Measurements from ENCODE around the gene ZFC3H1.

The ZFC3H1 gene

GRCh38 chr12:71587012-71587411 lies 76.6 kb downstream of the ZFC3H1 start:
- Histone ChIP-seq H3K27ac (no peak overlapping the region), H3K27me3 (no peaks in the 10 kb centered on the region), H3K9me3 (no peaks in the 10 kb centered on the region), H3K4me1 (peaks cover 0 to 10% (median 0%) of the 10 kb centered on the region in 4 donors), H3K4me3 (no peak overlapping the region), H3K36me3 (no peaks in the 10 kb centered on the region)
- TF ChIP-seq, protein P1, sequence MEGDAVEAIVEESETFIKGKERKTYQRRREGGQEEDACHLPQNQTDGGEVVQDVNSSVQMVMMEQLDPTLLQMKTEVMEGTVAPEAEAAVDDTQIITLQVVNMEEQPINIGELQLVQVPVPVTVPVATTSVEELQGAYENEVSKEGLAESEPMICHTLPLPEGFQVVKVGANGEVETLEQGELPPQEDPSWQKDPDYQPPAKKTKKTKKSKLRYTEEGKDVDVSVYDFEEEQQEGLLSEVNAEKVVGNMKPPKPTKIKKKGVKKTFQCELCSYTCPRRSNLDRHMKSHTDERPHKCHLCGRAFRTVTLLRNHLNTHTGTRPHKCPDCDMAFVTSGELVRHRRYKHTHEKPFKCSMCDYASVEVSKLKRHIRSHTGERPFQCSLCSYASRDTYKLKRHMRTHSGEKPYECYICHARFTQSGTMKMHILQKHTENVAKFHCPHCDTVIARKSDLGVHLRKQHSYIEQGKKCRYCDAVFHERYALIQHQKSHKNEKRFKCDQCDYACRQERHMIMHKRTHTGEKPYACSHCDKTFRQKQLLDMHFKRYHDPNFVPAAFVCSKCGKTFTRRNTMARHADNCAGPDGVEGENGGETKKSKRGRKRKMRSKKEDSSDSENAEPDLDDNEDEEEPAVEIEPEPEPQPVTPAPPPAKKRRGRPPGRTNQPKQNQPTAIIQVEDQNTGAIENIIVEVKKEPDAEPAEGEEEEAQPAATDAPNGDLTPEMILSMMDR (IDR thresholded peaks at IDR 0.05): no peak
- intact Hi-C loops (cut with DNase I; ENCODE audit: low total_unique reads): no loop called here
- no peak for DNase-seq

- no peaks in the 10 kb centered on the region for H3K27me3 ChIP-seq
- no peaks in the 10 kb centered on the region for H3K36me3 ChIP-seq
- no peak for DNase-seq
- TF ChIP-seq, protein P1 (IDR thresholded peaks at IDR 0.05): no peak
- no peaks in the 10 kb centered on the region for H3K9me3 ChIP-seq
- no peak overlapping the region for H3K4me3 ChIP-seq
- H3K27ac ChIP-seq: no peak overlapping the region
- intact Hi-C loops (cut with DNase I; ENCODE audit: low total_unique reads): no loop called here
- peaks cover 0 to 10% (median 0%) of the 10 kb centered on the region in 4 donors for H3K4me1 ChIP-seq
Measured at GRCh38 chr12:71585218-71585617, 78.4 kb downstream of the ZFC3H1 start.

GRCh38 chr12:71584356-71584755 lies 79.3 kb downstream of the ZFC3H1 start:
- no peak for DNase-seq
- Histone ChIP-seq H3K4me3 (no peak overlapping the region), H3K27ac (no peak overlapping the region), H3K4me1 (peaks cover 0 to 2% (median 0%) of the 10 kb centered on the region in 4 donors), H3K9me3 (no peaks in the 10 kb centered on the region), H3K36me3 (no peaks in the 10 kb centered on the region), H3K27me3 (no peaks in the 10 kb centered on the region)
- TF ChIP-seq, protein P1 (IDR thresholded peaks at IDR 0.05): no peak
- intact Hi-C loops (cut with DNase I; ENCODE audit: low total_unique reads): no loop called here

GRCh38 chr12:71582925-71583324 lies 80.7 kb downstream of the ZFC3H1 start:
- DNase-seq: no peak
- no peaks in the 10 kb centered on the region for H3K27me3 ChIP-seq
- no peak overlapping the region for H3K27ac ChIP-seq
- intact Hi-C loops (cut with DNase I; ENCODE audit: low total_unique reads): no loop called here
- TF ChIP-seq, protein P1 (IDR thresholded peaks at IDR 0.05): no peak
- H3K4me1 ChIP-seq: no peaks in the 10 kb centered on the region
- no peak overlapping the region for H3K4me3 ChIP-seq
- H3K9me3 ChIP-seq: no peaks in the 10 kb centered on the region
- H3K36me3 ChIP-seq: no peaks in the 10 kb centered on the region

- Histone ChIP-seq H3K27me3 (no peaks in the 10 kb centered on the region), H3K4me1 (no peaks in the 10 kb centered on the region), H3K36me3 (no peaks in the 10 kb centered on the region), H3K27ac (no peak overlapping the region), H3K9me3 (no peaks in the 10 kb centered on the region), H3K4me3 (no peak overlapping the region)
- TF ChIP-seq, protein P1 (IDR thresholded peaks at IDR 0.05): no peak
- no peak for DNase-seq
- intact Hi-C loops (cut with DNase I; ENCODE audit: low total_unique reads): no loop called here
Measured at GRCh38 chr12:71581206-71581605, 82.4 kb downstream of the ZFC3H1 start.

DNA sequence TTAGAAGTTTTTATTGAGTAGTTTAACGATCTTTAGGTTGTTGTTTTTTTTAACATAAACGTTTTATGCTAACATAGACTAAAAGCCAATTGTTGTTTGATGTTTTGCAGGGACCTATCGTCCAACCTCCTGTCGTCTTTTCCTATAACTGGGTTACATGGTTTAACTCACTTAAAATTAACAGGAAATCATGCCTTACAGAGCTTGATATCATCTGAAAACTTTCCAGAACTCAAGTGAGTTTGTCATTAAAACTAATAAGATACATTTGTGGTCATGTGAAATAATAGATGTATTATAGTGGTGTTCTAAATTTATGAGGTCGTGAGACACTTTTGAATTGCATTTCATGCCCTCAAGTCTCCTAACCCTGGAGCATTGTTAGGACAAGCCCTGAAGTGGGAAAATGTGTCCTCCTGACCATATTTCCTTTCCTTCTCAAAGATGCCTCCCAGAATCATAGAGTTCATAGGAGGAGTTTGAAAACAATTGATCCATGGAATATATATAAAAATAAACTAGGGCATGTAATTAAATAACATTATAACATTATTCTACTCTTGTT lies 84.9 kb downstream of the ZFC3H1 start:
- TF ChIP-seq, protein P1 (IDR thresholded peaks at IDR 0.05): no peak
- Histone ChIP-seq H3K36me3 (no peaks in the 10 kb centered on the region), H3K27me3 (no peaks in the 10 kb centered on the region), H3K4me3 (no peak overlapping the region), H3K9me3 (no peaks in the 10 kb centered on the region), H3K4me1 (no peaks in the 10 kb centered on the region), H3K27ac (no peak overlapping the region)
- intact Hi-C loops (cut with DNase I; ENCODE audit: low total_unique reads): no loop called here
- no peak for DNase-seq

Measured in tibial artery (tissue), 4 donors.